IPS-18c (cell line): ENCODE data around the gene TSHZ2.
A peak's percentile ranks its signal among the peaks of the same experiment; 100 is the strongest.
"Not testable (repeated sequence)": the region's sequence is repeated elsewhere in the genome, so short reads cannot be mapped to it uniquely, and the experiment has no call there.

Experiments
- H3K4me3 ChIP-seq: 2 replicates; pipeline ENCODE4 v1.7.0; 2013; ENCODE audit warnings: low read depth, mild to moderate bottlenecking, low read length, moderate library complexity; ENCODE audit not compliant: insufficient read depth
- H3K9me3 ChIP-seq: one replicate; pipeline ENCODE4 v1.6.1; 2013; ENCODE audit warnings: mild to moderate bottlenecking, low read length, moderate library complexity; ENCODE audit not compliant: control insufficient read depth, insufficient read depth

The TSHZ2 gene

DNA sequence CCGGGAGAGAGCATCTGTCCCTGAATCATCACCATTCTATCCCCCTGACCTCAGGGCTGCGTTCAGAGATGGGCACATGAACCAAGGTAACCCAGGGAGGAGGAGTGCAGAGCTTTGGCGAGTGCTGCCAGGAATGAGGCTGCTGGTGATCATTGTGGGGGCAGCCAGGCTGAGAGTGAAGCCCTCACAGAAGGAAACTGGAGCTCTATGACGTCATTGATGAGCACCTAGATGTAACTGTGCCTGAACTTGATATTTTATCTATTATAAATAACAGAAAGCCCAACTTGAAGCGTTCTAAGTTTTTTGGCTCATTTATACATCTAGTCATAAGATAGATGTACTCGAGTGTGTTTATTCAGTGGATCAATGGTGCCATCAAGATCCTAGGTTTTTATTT is 17.3 kb upstream of the TSHZ2 start:
- no peaks in the 10 kb centered on the region for H3K9me3 ChIP-seq
- H3K4me3 ChIP-seq = no peak overlapping the region

GRCh38 chr20:52958211-52958610 is 13.9 kb upstream of the TSHZ2 start:
- H3K4me3 ChIP-seq = no peak overlapping the region

GRCh38 chr20:52959125-52959524 is 13.0 kb upstream of the TSHZ2 start:
- H3K4me3 ChIP-seq = no peak overlapping the region
- H3K9me3 ChIP-seq = no peaks in the 10 kb centered on the region

More at GRCh38 chr20:52958211-52958610, 13.9 kb upstream of the TSHZ2 start:
- H3K9me3 ChIP-seq = no peaks in the 10 kb centered on the region

DNA sequence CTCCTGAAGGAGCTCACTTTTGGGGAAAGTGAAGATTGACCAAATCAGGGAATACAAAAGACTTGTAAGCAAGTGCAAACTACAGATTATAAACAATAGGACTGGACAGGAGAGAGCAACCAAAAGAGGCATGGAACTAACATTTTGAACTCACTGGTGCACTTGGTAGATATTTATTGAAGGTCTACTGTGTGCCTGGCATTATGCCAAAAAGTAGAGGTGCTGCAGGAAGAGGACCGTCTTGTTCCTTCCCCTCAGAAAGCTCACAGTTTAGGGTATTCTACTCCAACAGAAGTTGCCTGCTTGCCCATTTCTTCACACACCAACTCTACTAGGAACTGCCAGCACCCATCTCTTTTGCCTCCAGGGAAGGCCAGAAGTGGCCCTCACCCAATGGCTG is 10.0 kb upstream of the TSHZ2 start:
- H3K4me3 ChIP-seq = no peak overlapping the region
- no peaks in the 10 kb centered on the region for H3K9me3 ChIP-seq

GRCh38 chr20:52963131-52963530 is 9.0 kb upstream of the TSHZ2 start:
- Histone ChIP-seq H3K4me3 (no peak overlapping the region), H3K9me3 (no peaks in the 10 kb centered on the region)

DNA sequence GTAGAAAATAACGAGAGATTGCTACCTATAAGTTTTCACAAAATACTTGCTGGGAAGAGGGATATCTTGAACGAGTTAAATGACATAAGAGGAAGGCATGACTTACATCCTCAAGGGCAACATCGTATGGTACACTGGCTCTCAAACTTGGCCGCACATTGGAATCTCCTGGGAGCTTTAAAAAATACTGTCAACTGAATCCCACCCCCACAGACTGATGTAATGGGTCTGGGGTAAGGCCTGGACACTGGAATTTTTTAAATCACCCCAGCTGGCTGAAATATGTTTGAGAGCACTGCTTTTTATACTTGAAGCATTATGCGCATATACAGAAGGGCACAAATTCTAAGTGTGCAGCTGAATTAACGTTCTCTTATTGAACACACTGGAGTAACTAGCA is 8.0 kb upstream of the TSHZ2 start:
- no peak overlapping the region for H3K4me3 ChIP-seq
- no peaks in the 10 kb centered on the region for H3K9me3 ChIP-seq

DNA sequence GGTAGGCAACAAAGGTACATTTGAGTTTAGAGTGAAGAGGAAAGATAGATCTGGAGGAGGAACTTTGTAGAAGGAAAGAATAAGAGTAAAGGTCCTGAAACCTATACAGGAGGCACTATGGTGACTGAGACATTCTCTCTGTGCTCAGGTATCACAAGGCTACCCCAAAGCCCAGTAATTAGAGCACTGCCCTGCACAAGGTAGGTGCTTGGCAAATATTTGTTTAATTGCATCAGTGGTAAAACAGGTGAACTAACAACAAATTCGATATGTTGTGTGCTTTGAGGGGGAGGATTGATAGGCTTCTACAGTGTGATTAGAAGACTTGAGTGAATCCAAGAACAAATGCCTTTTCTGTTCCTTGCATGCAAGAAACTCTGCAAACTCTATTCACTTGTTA is 6.8 kb upstream of the TSHZ2 start:
- Histone ChIP-seq H3K4me3 (no peak overlapping the region), H3K9me3 (no peaks in the 10 kb centered on the region)

DNA sequence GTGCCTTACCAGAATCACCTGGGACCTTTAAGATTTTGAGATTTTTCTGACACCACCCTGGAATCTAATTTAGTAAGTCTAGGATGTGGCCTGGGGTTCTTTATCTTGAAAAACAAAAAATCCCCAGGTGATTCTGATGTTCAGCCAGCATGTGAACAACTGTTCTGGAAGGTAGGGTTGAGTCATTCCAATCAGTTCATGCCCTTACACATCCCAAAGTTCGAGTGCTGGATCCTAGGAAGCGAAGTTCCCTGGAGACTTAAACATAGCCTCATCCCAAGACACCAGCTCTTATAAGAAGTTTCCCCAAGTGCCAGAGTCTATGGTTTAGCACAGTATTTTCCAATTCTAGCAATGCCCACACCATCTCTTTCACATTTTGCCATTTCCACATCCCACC is 6.3 kb upstream of the TSHZ2 start:
- Histone ChIP-seq H3K9me3 (no peaks in the 10 kb centered on the region), H3K4me3 (no peak overlapping the region)

DNA sequence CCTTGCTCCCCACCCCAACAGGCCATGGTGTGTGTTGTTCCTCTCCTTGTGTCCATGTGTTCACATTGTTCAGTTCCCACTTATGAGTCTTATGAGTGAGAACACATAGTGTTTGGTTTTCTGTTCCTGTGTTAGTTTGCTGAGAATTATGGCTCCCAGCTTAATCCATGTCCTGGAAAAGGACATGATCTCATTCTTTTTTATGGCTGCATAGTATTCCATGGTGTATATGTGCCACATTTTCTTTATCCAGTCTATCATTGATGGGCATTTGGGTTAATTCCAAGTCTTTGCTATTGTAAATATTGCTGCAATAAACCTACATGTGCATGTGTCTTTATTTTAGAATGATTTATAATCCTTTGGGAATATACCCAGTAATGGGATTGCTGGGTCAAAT is 5.6 kb upstream of the TSHZ2 start:
- H3K4me3 ChIP-seq, H3K9me3 ChIP-seq: not testable (repeated sequence)

DNA sequence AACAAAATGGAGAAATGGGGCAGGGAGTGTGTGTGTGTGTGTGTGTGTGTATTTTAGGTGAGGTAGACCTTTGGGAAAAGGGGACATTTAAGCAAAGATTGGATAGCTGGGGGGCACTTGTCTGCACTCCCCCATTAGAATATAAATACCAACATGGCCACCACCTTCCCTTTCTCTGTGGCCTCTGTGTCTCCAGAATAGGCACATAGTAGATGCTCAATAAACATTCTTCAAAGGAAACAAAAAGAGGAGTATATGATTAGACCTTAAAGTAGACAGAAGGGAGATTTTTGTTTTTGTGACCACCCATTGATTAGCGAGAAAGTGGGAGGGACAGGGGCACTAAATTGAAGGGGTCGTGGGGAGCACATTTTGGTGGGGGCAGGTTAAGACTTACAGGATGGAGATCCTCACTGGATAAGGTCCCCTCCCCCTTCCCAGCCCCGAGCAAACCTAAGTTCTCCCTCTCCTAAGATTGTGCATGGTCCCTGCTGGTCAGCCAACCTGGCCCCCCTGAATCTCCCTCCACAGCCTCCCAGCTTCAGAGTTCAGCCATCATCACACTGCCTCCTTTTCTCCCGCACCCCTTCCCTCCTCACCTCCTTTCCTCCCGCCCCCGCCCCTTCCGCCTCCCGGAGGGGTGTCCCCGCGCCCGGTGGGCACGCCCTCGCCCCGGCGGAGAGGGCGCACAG is 514 bp upstream of the TSHZ2 start:
- H3K9me3 ChIP-seq = no peaks in the 10 kb centered on the region
- H3K4me3 ChIP-seq = peak overlapping the region; percentile 77; the same call in 1 of the 2 replicates

GRCh38 chr20:52972965-52973819 is 1.0 kb downstream of the TSHZ2 start:
- Histone ChIP-seq H3K9me3 (no peaks in the 10 kb centered on the region), H3K4me3 (peak overlapping the region; percentile 77)

GRCh38 chr20:52974179-52974594 is 2.0 kb downstream of the TSHZ2 start:
- Histone ChIP-seq H3K4me3 (no peak overlapping the region), H3K9me3 (no peaks in the 10 kb centered on the region)

DNA sequence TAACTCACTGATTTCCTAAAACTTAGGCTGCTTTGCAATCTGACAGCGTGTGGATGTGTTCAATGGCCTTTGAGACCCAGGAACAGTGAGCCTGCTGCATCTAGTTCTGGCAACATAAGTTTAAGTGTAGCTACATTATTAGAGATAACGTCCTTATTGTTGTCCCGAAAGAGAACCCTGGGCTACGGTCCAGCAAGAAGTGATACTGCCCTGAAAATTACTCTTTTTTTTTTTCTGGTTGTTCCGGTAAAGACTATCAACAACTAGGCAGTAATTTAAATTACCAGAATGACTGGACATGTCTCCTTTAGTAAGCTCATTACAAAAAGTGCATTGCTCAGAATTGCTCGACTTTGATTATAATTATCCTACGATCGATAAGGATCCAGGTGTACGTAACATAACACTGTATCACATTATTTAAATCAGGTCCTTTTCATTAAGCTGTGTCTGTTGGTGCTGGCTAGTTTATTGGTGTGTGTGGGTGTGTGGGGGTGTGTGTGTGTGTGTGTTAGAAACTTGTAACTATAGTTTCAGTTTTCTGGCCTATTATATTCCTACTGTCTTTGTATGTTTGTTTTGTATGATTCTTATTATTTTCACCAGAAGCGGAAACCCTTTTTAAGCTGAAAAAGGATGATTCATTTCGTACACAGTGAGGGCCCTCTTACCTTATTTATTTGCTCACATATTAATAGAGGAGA is 3.0 kb downstream of the TSHZ2 start:
- H3K4me3 ChIP-seq = no peak overlapping the region
- no peaks in the 10 kb centered on the region for H3K9me3 ChIP-seq

GRCh38 chr20:52975803-52976531 is 3.8 kb downstream of the TSHZ2 start:
- no peak overlapping the region for H3K4me3 ChIP-seq
- H3K9me3 ChIP-seq = no peaks in the 10 kb centered on the region

DNA sequence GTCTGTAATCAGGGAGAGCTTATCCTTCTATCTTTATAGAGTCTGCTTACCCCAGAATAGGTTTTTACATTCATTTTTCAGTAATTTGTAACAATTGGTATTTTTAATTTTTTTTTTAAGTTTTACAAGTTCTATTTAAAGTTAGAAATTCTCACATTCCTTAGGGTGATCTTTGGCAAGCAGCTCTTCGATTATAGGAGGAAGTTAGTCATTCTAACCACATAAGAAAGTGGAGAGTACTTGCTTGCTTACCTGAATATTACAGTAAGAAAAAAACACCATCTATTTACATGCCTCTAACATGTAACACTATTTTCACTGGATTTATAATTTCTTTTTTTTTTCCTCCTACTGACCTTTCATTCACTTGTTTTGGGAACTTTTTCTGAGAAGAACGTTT is 6.7 kb downstream of the TSHZ2 start:
- H3K9me3 ChIP-seq = no peaks in the 10 kb centered on the region
- H3K4me3 ChIP-seq = no peak overlapping the region

DNA sequence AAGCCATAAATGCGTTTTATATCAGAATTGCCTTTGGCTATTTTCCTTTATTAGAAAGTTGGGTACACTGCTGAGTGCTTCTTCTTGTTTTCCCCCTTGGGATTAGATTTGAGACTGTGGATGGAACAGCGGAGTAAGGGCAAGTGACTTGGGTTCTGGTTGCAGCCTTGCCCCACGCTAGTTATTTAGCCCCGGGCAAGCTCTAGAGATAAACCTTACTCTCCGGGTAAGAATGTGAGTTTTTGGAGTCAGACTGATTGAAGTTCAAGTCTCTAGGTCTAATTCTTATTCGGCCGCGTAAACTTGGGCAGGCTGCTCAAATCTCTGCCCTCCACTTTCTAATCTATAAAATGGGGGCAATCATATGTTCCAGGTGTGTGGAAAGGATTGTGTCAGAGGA is 8.9 kb downstream of the TSHZ2 start:
- no peaks in the 10 kb centered on the region for H3K9me3 ChIP-seq
- no peak overlapping the region for H3K4me3 ChIP-seq

GRCh38 chr20:52983726-52984450 is 11.7 kb downstream of the TSHZ2 start:
- Histone ChIP-seq H3K9me3 (no peaks in the 10 kb centered on the region), H3K4me3 (no peak overlapping the region)
